Epithelial cell of proximal tubule (primary cell): Measurements from ENCODE around the gene RPL6. TPM values are rescaled to one million over a fixed set of nuclear protein-coding genes. Genes with fewer than 3 reads are reported as not detected.
"Not testable (repeated sequence)": the region's sequence is repeated elsewhere in the genome, so short reads cannot be mapped to it uniquely, and the experiment has no call there.

Source experiments
- DNase-seq: peaks from one replicate; pipeline ENCODE4 v3.0.0-alpha.2; 2011; ENCODE audit warnings: low read depth
- H3K4me3 ChIP-seq: 2 replicates; pipeline ENCODE4 v1.5.1; 2011; ENCODE audit warnings: low read depth, mild to moderate bottlenecking, low read length
- total RNA-seq: library from RNA; depleted of rRNA; stranded (reverse); fragments of >200 nt; gene quantifications from 2 replicates; pipeline ENCODE4 v1.2.3, GENCODE V29; 2015
- TF ChIP-seq, protein P1 (sequence below): conservative IDR thresholded peaks from 2 replicates; pipeline ENCODE4 v1.5.1; 2012; ENCODE audit warnings: low read depth, mild to moderate bottlenecking, low read length

The RPL6 gene
- total RNA-seq, 1 donor from 2014 or later: 2,357 TPM

DNA sequence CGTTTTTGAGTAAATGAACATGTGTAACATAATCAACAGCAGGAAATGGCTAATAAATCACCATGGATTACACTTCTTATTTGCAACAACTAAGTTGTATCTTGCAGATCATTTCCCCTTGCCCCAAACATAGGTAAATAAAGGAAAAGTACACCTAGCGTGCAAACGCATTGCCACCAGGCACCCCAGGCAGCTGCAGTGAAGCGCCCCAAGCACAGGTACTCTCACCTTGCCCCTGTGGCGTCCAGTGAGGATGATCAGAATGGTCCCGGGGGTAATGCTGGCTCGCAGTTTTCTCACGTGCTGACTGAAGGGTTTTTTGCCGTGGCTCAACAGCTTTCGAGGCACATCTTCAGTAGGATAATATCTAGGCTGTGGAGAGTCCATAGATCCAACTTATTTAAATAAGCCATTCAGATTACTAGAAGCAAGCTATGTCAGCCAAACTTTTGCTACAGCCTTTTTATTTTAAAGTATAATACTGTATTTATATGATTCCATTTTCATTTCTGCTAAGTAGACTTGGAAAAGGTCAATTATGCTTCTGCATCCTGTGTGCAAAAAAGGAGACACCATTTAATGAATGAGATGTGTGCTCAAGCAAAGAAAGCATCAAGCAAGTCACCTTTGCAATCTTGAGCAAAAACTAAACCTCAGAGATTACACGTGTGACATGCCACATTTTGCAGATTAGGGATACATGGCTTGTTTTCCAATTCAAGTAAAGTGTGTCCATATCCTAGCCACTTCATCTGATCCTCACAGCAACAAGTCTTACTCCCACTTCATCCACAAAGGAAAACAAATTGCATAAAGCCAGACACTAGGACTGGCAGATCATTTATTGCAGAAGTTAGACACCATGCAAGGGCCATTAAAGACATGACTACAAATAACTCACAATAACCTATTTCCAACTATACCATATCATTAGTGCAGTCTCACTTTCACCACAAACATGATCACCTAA is 2.6 kb downstream of the RPL6 start:
- no peak overlapping the region for H3K4me3 ChIP-seq
- DNase-seq: no peak
- TF ChIP-seq, protein P1, sequence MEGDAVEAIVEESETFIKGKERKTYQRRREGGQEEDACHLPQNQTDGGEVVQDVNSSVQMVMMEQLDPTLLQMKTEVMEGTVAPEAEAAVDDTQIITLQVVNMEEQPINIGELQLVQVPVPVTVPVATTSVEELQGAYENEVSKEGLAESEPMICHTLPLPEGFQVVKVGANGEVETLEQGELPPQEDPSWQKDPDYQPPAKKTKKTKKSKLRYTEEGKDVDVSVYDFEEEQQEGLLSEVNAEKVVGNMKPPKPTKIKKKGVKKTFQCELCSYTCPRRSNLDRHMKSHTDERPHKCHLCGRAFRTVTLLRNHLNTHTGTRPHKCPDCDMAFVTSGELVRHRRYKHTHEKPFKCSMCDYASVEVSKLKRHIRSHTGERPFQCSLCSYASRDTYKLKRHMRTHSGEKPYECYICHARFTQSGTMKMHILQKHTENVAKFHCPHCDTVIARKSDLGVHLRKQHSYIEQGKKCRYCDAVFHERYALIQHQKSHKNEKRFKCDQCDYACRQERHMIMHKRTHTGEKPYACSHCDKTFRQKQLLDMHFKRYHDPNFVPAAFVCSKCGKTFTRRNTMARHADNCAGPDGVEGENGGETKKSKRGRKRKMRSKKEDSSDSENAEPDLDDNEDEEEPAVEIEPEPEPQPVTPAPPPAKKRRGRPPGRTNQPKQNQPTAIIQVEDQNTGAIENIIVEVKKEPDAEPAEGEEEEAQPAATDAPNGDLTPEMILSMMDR: no peak

DNA sequence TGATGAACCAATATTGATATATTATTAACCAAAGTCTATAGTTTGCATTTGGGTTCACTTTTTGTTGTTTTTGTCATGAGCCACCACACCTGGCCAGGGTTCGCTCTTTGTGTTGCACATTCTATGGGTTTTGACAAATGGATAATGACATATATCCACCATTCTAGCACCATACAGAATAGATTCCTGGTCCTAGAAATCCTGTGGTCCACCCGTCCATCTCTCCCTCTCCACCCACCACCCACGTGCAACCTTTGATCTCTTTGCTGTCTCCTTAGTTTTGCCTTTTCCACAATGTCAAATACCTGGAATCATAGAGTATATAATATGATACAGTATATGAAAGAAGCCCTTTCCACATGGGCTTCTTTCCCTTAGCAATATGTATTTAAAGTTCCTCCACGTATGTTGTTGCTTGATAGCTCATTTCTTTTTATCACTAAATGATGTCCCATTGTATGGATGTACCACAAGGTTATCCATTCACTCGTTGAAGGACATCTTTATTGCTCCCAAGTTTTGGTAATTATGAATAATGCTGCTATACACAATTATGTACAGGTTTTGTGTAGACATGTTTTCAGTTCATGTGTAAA is 7.4 kb downstream of the RPL6 start:
- TF ChIP-seq, protein P1: no peak

DNA sequence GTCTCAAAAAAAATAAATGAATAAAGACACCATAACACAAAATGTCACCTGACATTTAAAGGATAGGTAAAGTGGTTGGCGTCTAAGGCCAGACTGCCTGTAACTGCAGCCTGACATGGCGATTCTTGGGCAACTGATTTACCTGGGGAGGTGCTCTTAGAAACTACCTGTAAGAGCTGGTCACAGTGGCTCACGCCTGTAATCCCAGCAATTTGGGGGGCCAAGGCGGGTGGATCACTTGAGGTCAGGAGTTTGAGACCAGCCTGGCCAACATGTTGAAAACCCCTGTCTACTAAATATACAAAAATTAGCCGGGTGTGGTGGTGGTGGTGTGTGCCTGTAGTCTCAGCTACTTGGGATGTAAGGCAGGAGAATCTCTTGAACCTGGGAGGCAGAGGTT is 8.4 kb downstream of the RPL6 start:
- H3K4me3 ChIP-seq: no peak overlapping the region
- TF ChIP-seq, protein P1: no peak
- no peak for DNase-seq

More for the DNA sequence above, 7.4 kb downstream of the RPL6 start:
- no peak for DNase-seq
- H3K4me3 ChIP-seq: no peak overlapping the region

DNA sequence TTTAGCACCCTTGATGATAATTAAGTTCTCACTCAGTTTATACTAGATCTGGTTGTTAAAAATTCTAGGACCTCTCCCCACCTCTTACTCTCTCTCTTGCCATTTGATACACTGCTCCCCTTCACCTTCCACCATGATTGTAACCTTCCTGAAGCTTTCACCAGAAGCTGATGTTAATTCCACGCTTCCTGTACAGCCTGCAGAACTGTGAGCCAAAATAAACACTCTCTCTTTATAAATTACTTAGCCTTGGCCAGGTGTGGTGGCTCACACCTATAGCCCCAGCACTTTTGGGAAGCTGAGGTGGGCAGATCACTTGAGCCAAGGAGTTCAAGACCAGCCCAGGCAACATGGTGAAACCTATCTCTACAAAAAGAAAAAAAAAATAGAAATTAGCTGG is 16.1 kb downstream of the RPL6 start:
- TF ChIP-seq, protein P1: no peak
- H3K4me3 ChIP-seq: no peak overlapping the region
- no peak for DNase-seq

DNA sequence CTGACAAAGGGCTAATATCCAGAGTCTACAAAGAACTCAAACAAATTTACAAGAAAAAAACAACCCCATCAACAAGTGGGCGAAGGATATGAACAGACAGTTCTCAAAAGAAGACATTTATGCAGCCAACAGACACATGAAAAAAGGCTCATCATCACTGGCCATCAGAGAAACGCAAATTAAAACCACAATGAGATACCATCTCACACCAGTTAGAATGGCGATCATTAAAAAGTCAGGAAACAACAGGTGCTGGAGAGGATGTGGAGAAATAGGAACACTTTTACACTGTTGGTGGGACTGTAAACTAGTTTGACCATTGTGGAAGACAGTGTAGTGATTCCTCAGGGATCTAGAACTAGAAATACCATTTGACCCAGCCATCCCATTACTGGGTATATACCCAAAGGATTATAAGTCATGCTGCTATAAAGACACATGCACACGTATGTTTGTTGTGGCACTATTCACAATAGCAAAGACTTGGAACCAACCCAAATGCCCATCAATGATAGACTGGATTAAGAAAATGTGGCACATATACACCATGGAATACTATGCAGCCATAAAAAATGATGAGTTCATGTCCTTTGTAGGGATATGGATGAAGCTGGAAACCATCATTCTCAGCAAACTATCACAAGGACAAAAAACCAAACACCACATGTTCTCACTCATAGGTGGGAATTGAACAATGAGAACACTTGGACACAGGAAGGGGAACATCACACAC is 19.3 kb downstream of the RPL6 start:
- not testable (repeated sequence) for H3K4me3 ChIP-seq, DNase-seq

DNA sequence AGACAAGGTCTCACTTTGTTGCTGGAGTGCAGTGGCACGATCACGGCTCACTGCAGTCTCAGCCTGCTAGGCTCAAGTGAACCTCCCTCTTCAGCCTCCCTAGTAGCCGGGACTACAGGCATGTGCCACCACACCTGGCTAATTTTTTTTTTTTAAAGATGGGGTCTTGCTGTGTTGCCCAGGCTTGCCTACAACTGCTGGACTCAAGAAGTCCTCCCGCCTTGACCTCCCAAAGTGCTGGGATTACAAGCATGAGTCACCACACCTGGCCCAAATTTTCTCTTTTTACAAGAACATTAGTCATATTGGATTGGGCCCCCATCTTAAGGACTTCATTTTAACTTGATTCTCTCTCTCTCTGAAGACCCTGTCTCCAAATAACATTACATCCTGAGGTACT is 20.2 kb downstream of the RPL6 start:
- no peak overlapping the region for H3K4me3 ChIP-seq
- TF ChIP-seq, protein P1: no peak
- DNase-seq: no peak

DNA sequence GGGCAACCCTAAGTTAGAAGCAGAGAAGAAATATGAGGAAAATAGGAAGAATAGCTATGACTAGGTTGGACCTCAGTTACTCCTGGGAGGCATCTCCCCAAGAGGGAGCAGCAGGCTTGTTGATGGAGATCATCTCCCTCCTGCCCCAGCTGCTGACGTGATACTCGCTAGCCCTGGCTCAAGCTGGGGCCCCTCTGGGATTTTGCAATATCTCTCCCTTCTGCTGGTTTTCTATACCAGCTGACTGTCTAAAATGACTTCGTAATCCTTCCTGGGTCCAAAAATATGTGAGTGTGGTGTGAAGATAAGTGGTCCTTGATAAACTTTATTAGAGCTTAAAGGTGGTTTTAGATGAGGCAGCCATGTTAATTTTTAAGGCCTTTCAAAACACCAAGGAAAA is 22.7 kb downstream of the RPL6 start:
- TF ChIP-seq, protein P1: no peak
- no peak for DNase-seq
- H3K4me3 ChIP-seq: no peak overlapping the region
